NB4 (cell line): Measurements from ENCODE around the gene PCDH15.

Experiments used
- DNase-seq: peaks from one replicate; pipeline ENCODE4 v3.0.0; 2010; ENCODE audit warnings: low read depth
- H3K4me3 ChIP-seq: one replicate; pipeline ENCODE4 v1.5.1; 2011; ENCODE audit warnings: mild to moderate bottlenecking, low read depth, low read length, moderate library complexity
- CTCF ChIP-seq: IDR thresholded peaks from one replicate; pipeline ENCODE4 v1.5.1; 2012; ENCODE audit warnings: low read depth, low read length
- MAX ChIP-seq: IDR thresholded peaks from 2 replicates; pipeline ENCODE4 v1.6.1; 2011; ENCODE audit warnings: low read depth, low read length
- MYC ChIP-seq: IDR thresholded peaks from 2 replicates; pipeline ENCODE4 v1.6.1; 2011; ENCODE audit warnings: low read depth, low read length
- POLR2A ChIP-seq: IDR thresholded peaks from 2 replicates; pipeline ENCODE4 v1.6.1; 2011; ENCODE audit warnings: mild to moderate bottlenecking; ENCODE audit not compliant: insufficient read length; ENCODE audit errors: extremely low read depth

Gene PCDH15

GRCh38 chr10:54130394-54130793, 670.6 kb downstream of the PCDH15 start:
- no peak overlapping the region for H3K4me3 ChIP-seq
- TF ChIP-seq CTCF (no peak), MAX (no peak), POLR2A (no peak), MYC (no peak)
- no peak for DNase-seq

- no peak overlapping the region for H3K4me3 ChIP-seq
- TF ChIP-seq CTCF: no peak
- TF ChIP-seq MYC: no peak
- no peak for TF ChIP-seq MAX
- no peak for TF ChIP-seq POLR2A
- no peak for DNase-seq
Observed at GRCh38 chr10:54125098-54125747, 675.8 kb downstream of the PCDH15 start.

- no peak for DNase-seq
- TF ChIP-seq POLR2A (no peak), MAX (no peak), CTCF (no peak), MYC (no peak)
- no peak overlapping the region for H3K4me3 ChIP-seq
Observed at GRCh38 chr10:54124209-54124885, 676.7 kb downstream of the PCDH15 start.

- no peak for DNase-seq
- H3K4me3 ChIP-seq: no peak overlapping the region
- TF ChIP-seq CTCF (no peak), POLR2A (no peak), MAX (no peak), MYC (no peak)
Observed at GRCh38 chr10:54120806-54121205, 680.2 kb downstream of the PCDH15 start.

- TF ChIP-seq POLR2A (no peak), MAX (no peak), MYC (no peak), CTCF (no peak)
- H3K4me3 ChIP-seq: no peak overlapping the region
- no peak for DNase-seq
Observed at GRCh38 chr10:54108961-54109360, 692.1 kb downstream of the PCDH15 start.
